K562 (cell line): Measurements from ENCODE around the gene SLC7A4. TPM values are rescaled to one million over a fixed set of nuclear protein-coding genes. Genes with fewer than 3 reads are reported as not detected.

Experiments used
- BCL6 ChIP-seq: fragments of 250-450 bp; sonication (Bioruptor Pico); IDR thresholded peaks from 2 replicates; pipeline ENCODE4 v1.4.0; 2020
- CHD1 ChIP-seq: fragments of 200-600 bp; sonication (generic); IDR thresholded peaks from one replicate; pipeline ENCODE4 v1.6.1; 2012; ENCODE audit warnings: mild to moderate bottlenecking, moderate library complexity, low read length, inconsistent platforms
- KDM5B ChIP-seq: fragments of 200-600 bp; sonication (generic); IDR thresholded peaks from 2 replicates; pipeline ENCODE4 v1.6.1; 2012; ENCODE audit warnings: low read depth, mild to moderate bottlenecking, moderate library complexity, low read length, control low read depth, inconsistent platforms; ENCODE audit not compliant: insufficient replicate concordance
- LARP7 ChIP-seq: fragments of 450-650 bp; IDR thresholded peaks from 2 replicates; pipeline ENCODE4 v1.6.1; 2016
- MCM7 ChIP-seq, 2 experiments: fragments of 450-650 bp; IDR thresholded peaks; 2 replicates each; pipeline ENCODE4 v1.6.1; 2016 to 2018
- MYC ChIP-seq, 2 experiments: fragments of 250-450 bp in 1 of 2; sonication (Bioruptor Pico) in 1 of 2; IDR thresholded peaks; 2 replicates each; pipeline versions ENCODE4 v1.5.1 to v1.6.1; 2012 to 2021; ENCODE audit warnings: low read depth in 2 of 2, borderline replicate concordance in 1 of 2, improper control_type of control experiment in 1 of 2, low read length in 1 of 2, mild to moderate bottlenecking in 1 of 2, moderate library complexity in 1 of 2
- NFATC3 ChIP-seq: fragments of 450-650 bp; IDR thresholded peaks from 2 replicates; pipeline ENCODE4 v1.6.1; 2017; ENCODE audit warnings: mild to moderate bottlenecking
- PCBP2 ChIP-seq: fragments of 200-400 bp; formaldehyde crosslinking; IDR thresholded peaks from 2 replicates; pipeline ENCODE4 v1.6.1; 2018; ENCODE audit warnings: low read length, low read depth, mild to moderate bottlenecking, moderate library complexity; ENCODE audit not compliant: poor library complexity, severe bottlenecking
- POLR2B ChIP-seq: fragments of 450-650 bp; IDR thresholded peaks from 2 replicates; pipeline ENCODE4 v1.6.1; 2018; ENCODE audit warnings: low read depth; ENCODE audit not compliant: partially characterized antibody
- POLR2H ChIP-seq: IDR thresholded peaks from 2 replicates; pipeline ENCODE4 v1.6.1; 2016; ENCODE audit warnings: missing genetic modification characterization, low read depth, mild to moderate bottlenecking, control low read depth, missing compliant biosample characterization, moderate library complexity
- SMAD3 ChIP-seq: fragments of 450-650 bp; formaldehyde crosslinking; conservative IDR thresholded peaks from 2 replicates; pipeline ENCODE4 v1.4.0; 2020; ENCODE audit warnings: mild to moderate bottlenecking
- SMAD4 ChIP-seq: fragments of 250-450 bp; sonication (Bioruptor Pico); conservative IDR thresholded peaks from 2 replicates; pipeline ENCODE4 v1.8.0; 2021; ENCODE audit warnings: inconsistent platforms, mild to moderate bottlenecking, moderate library complexity
- SREBF1 ChIP-seq: fragments of 150-350 bp; IDR thresholded peaks from 2 replicates; pipeline ENCODE4 v1.6.1; 2014; ENCODE audit warnings: antibody characterized with exemption, low read depth, low read length, borderline replicate concordance
- ZNF431 ChIP-seq: sonication (generic); formaldehyde crosslinking; IDR thresholded peaks from 2 replicates; pipeline ENCODE4 v1.8.0; 2022; ENCODE audit warnings: mild to moderate bottlenecking, missing genetic modification reagents
- polyA plus RNA-seq, 8 experiments: library from polyadenylated mRNA; depleted of rRNA in 4 of 8; stranded (reverse) in 5 of 8; unstranded in 3 of 8; fragments of >200 nt; fragmentation: Nextera tagmentation in 2 of 8; fragmentation: Illumina TruSeq in 1 of 8; extraction: Ambion mirVana in 2 of 8; extraction: Trizol in 1 of 8; gene quantifications; 2 replicates each; pipeline versions ENCODE4 v1.2.1 to v1.2.3, GENCODE V29; 2011 to 2014; ENCODE audit warnings: inconsistent platforms in 1 of 8, missing spikeins in 1 of 8
- total RNA-seq, 7 experiments: library from RNA; depleted of rRNA in 6 of 7; stranded (reverse); fragments of >200 nt in 6 of 7; fragmentation: Illumina TruSeq in 2 of 7; extraction: Trizol in 2 of 7; gene quantifications; 2 replicates each; pipeline versions ENCODE4 v1.2.1 to v1.2.3, GENCODE V29; 2011 to 2021; ENCODE audit warnings: low replicate concordance in 1 of 7
- TF ChIP-seq, protein P1 (sequence below): fragments of 200-800 bp; sonication (Bioruptor generic); IDR thresholded peaks from 2 replicates; pipeline ENCODE4 v1.6.1; 2016; ENCODE audit warnings: missing genetic modification characterization, missing compliant biosample characterization
- TF ChIP-seq, protein P2 (sequence below), 2 experiments: fragments of 450-650 bp in 1 of 2; sonication (generic) in 1 of 2; formaldehyde crosslinking; conservative IDR thresholded peaks; 2 replicates each; pipeline versions ENCODE4 v1.4.0 to v1.8.1; 2020 to 2022; ENCODE audit warnings: mild to moderate bottlenecking in 1 of 2, missing genetic modification reagents in 1 of 2
- TF ChIP-seq, protein P3 (sequence below): sonication (generic); formaldehyde crosslinking; IDR thresholded peaks from 2 replicates; pipeline ENCODE4 v1.4.0; 2020; ENCODE audit warnings: mild to moderate bottlenecking, missing genetic modification reagents
- TF ChIP-seq, protein P4 (sequence below): fragments of 450-650 bp; formaldehyde crosslinking; IDR thresholded peaks from 2 replicates; pipeline ENCODE4 v1.4.0; 2022; ENCODE audit warnings: mild to moderate bottlenecking, moderate library complexity

Gene SLC7A4
- total and polyA plus RNA-seq, 9 of the 15 experiments (the other 6 are each of a cell fraction or from before 2014, with no cell fraction given), result not detected

DNA sequence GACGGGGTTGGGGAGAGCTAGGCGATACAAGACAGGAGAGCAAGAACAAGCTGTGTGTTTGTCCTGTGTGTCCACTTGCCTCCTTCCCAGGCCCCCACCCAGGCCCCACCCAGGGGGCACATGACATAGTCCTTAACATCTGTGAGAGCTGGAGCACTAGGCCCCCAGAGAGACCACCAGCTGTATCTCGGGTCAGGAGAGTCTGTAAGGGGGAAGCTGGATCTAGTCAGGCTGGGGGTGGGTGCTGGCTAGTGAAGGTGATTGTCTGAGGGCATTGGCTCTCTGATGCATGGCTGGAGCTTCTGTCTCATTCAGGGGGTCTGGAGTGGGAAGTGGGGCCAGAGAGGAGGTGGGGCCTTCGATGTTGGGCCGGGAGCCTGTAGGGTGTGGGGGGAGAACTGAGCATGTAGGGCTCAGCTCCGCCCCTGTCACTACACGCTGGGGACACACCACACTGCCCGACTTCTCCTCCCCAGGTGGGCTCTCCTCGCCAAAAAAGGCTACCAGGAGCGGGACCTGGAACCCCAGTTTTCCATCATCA, 16.8 kb downstream of the SLC7A4 start (continued):
- TF ChIP-seq, protein P1, sequence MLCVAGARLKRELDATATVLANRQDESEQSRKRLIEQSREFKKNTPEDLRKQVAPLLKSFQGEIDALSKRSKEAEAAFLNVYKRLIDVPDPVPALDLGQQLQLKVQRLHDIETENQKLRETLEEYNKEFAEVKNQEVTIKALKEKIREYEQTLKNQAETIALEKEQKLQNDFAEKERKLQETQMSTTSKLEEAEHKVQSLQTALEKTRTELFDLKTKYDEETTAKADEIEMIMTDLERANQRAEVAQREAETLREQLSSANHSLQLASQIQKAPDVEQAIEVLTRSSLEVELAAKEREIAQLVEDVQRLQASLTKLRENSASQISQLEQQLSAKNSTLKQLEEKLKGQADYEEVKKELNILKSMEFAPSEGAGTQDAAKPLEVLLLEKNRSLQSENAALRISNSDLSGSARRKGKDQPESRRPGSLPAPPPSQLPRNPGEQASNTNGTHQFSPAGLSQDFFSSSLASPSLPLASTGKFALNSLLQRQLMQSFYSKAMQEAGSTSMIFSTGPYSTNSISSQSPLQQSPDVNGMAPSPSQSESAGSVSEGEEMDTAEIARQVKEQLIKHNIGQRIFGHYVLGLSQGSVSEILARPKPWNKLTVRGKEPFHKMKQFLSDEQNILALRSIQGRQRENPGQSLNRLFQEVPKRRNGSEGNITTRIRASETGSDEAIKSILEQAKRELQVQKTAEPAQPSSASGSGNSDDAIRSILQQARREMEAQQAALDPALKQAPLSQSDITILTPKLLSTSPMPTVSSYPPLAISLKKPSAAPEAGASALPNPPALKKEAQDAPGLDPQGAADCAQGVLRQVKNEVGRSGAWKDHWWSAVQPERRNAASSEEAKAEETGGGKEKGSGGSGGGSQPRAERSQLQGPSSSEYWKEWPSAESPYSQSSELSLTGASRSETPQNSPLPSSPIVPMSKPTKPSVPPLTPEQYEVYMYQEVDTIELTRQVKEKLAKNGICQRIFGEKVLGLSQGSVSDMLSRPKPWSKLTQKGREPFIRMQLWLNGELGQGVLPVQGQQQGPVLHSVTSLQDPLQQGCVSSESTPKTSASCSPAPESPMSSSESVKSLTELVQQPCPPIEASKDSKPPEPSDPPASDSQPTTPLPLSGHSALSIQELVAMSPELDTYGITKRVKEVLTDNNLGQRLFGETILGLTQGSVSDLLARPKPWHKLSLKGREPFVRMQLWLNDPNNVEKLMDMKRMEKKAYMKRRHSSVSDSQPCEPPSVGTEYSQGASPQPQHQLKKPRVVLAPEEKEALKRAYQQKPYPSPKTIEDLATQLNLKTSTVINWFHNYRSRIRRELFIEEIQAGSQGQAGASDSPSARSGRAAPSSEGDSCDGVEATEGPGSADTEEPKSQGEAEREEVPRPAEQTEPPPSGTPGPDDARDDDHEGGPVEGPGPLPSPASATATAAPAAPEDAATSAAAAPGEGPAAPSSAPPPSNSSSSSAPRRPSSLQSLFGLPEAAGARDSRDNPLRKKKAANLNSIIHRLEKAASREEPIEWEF (CRISPR knock-in tag), result no peak
- TF ChIP-seq KDM5B (no peak), SREBF1 (no peak), SMAD3 (0 out of 2 replicates have a peak, but pooled peaks have one; percentile 40), MYC (IDR thresholded peaks at IDR 0.05; ENCODE audit: low read depth, low read length) (no peak; the same call in 1 of the 2 replicates), MYC (CRISPR knock-in tag; IDR thresholded peaks at IDR 0.05; ENCODE audit: borderline replicate concordance, low read depth) (0 out of 2 replicates have a peak, but pooled peaks have one; percentile 39), CHD1 (peak; percentile 8), SMAD4 (no peak), POLR2H (tag) (no peak), BCL6 (peak; percentile 67; the same call in 1 of the 2 replicates), POLR2B (no peak), LARP7 (no peak), NFATC3 (no peak), ZNF431 (CRISPR knock-in tag) (no peak), PCBP2 (no peak), MCM7 (IDR thresholded peaks at IDR 0.05) (no peak)
- TF ChIP-seq, protein P2, sequence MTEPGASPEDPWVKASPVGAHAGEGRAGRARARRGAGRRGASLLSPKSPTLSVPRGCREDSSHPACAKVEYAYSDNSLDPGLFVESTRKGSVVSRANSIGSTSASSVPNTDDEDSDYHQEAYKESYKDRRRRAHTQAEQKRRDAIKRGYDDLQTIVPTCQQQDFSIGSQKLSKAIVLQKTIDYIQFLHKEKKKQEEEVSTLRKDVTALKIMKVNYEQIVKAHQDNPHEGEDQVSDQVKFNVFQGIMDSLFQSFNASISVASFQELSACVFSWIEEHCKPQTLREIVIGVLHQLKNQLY (CRISPR knock-in tag; conservative IDR thresholded peaks at IDR 0.05), result no peak; a peak in 1 of 4 replicates
- TF ChIP-seq, protein P3, sequence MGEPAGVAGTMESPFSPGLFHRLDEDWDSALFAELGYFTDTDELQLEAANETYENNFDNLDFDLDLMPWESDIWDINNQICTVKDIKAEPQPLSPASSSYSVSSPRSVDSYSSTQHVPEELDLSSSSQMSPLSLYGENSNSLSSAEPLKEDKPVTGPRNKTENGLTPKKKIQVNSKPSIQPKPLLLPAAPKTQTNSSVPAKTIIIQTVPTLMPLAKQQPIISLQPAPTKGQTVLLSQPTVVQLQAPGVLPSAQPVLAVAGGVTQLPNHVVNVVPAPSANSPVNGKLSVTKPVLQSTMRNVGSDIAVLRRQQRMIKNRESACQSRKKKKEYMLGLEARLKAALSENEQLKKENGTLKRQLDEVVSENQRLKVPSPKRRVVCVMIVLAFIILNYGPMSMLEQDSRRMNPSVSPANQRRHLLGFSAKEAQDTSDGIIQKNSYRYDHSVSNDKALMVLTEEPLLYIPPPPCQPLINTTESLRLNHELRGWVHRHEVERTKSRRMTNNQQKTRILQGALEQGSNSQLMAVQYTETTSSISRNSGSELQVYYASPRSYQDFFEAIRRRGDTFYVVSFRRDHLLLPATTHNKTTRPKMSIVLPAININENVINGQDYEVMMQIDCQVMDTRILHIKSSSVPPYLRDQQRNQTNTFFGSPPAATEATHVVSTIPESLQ, result no peak
- TF ChIP-seq, protein P4, sequence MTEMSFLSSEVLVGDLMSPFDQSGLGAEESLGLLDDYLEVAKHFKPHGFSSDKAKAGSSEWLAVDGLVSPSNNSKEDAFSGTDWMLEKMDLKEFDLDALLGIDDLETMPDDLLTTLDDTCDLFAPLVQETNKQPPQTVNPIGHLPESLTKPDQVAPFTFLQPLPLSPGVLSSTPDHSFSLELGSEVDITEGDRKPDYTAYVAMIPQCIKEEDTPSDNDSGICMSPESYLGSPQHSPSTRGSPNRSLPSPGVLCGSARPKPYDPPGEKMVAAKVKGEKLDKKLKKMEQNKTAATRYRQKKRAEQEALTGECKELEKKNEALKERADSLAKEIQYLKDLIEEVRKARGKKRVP (CRISPR knock-in tag), result peak; percentile 66
